Activated gamma-delta T cell treated with anti-CD3 and anti-CD28 coated beads, Interleukin-2, amount 50 U/mL, for 16 hours (primary cell): ENCODE measurements around the gene GPR132.
"Not testable (repeated sequence)": the region's sequence is repeated elsewhere in the genome, so short reads cannot be mapped to it uniquely, and the experiment has no call there.

Source experiments
- DNase-seq: peaks from one replicate; pipeline ENCODE4 v3.0.0-alpha.2; 2020; ENCODE audit warnings: low read depth

Gene GPR132

DNA sequence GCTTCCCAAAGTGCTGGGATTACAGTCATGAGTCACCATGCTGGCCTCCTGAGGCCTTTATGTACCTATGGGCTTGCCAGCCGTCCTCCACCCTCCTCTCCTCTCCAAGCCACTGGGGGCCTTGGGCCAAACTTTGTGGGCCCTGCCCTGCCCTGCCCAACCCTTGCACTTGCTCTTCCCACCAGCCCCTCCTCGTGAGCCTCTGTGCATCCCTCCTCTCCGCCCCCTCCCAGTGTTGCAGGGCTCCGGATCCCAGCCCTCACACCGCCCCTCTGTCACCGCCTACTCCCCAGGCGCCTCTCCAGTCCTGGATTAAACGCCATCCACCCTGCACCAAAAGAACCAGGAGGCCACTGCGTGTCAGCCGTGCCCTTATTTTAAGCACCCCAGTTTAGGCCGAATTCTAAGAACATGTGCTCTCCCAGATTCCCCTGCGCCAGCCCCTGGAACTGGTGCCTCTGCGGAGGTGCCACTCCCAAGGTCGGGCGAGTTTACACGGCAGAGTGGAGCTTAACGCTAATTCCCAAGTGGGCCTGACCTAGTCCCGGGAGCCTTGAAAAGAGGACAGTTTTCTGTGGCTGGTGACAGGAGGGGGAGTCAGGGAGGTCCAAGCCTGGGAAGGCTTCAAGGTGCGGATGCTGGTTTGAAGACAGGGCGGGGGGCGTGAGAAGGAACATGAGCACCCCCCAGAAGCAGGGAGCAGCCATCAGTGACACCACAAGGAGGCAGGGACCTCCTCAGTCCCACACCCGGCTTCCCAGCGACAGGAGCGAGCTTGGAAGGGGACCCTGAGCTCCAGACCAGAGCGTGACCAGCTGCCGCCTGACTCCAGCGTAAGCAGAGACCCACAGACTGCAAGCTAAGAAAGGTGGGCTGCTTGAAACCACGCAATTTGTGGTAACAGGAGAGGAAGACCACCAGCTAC, 23.1 kb downstream of the GPR132 start:
- no peak for DNase-seq

- DNase-seq = no peak
These were observed 25.6 kb downstream of the GPR132 start for GRCh38 chr14:105039458-105040205.

- DNase-seq = not testable (repeated sequence)
These were observed 29.6 kb downstream of the GPR132 start for GRCh38 chr14:105035616-105036015.

GRCh38 chr14:105034315-105035039, 30.8 kb downstream of the GPR132 start:
- no peak for DNase-seq

GRCh38 chr14:105033412-105033900, 31.8 kb downstream of the GPR132 start:
- not testable (repeated sequence) for DNase-seq

- DNase-seq = not testable (repeated sequence)
These were observed 32.8 kb downstream of the GPR132 start for GRCh38 chr14:105032451-105032901.

DNA sequence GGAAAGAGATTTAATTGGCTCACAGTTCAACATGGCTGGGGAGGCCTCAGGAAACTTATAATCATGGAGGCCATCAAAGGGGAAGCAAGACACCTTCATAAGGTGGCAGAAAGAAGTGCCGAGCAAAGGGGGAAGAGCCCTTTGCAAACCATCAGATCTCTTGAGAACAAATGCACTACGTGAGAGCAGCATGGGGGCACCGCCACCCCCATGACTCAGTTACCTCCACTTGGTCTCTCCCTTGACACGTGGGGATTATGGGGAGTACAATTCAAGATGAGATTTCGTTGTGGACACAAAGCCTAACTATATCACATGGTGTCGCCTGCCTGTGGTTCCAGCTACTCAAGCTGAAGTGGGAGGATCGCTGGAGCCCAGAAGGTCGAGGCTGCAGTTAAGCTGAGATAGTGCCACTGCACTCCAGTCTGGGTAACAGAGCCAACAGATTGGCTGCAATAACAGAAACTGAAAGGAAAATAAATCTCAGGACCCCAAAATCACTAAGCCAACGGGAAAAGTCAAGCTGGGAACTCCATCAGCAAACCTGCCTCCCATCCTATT, 34.3 kb downstream of the GPR132 start:
- no peak for DNase-seq

GRCh38 chr14:105030194-105030593, 35.0 kb downstream of the GPR132 start:
- no peak for DNase-seq

DNA sequence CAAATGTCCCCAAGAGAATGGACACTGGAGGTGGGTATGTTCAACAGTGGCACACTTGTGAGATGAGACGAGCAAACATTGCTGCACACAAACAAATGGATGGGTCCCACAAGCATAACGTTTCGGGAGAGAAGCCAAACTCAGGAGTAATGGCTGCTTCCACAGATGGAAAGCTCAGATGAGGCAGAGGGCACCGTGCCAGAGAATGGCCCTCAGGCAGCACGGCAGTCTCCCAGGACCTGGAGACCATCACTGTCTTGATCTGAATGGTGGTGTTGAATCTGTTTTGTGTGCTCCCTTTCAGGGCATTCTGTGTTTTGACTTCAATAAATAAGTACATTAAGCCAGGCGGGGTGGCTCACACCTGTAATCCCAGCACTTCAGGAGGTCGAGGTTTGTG, 35.8 kb downstream of the GPR132 start:
- no peak for DNase-seq

DNA sequence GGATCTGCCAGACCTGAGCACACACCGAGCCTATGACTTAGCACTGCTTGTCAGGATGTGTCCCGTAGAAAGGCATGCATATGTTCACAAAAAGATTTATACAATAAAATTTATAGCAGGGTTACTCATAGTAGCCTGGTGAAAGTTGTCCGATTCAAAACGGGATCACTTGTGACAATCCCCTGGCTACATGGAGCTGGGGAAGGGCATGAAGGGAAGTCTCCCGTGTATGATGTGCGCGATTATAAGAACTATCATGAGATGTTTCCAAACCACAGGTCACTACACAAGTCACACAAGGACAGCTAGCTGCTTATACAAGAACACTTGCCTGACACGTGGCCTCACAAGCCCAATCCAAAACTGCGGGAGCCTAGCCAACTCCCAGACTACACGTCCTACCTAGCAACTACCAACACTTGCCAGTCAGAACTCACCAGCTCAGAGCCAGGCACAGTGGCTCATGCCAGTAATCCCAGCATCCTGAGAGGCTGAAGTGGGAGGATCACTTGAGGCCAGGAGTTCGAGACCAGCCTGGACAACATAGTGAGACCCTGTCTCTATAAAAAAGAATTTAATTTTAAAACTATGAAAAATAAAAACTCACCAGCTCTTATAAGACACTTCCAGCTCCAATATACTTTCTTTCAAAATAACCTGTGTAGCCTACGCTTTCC, 36.8 kb downstream of the GPR132 start:
- DNase-seq = no peak

GRCh38 chr14:105027718-105028117, 37.5 kb downstream of the GPR132 start:
- DNase-seq = not testable (repeated sequence)

DNA sequence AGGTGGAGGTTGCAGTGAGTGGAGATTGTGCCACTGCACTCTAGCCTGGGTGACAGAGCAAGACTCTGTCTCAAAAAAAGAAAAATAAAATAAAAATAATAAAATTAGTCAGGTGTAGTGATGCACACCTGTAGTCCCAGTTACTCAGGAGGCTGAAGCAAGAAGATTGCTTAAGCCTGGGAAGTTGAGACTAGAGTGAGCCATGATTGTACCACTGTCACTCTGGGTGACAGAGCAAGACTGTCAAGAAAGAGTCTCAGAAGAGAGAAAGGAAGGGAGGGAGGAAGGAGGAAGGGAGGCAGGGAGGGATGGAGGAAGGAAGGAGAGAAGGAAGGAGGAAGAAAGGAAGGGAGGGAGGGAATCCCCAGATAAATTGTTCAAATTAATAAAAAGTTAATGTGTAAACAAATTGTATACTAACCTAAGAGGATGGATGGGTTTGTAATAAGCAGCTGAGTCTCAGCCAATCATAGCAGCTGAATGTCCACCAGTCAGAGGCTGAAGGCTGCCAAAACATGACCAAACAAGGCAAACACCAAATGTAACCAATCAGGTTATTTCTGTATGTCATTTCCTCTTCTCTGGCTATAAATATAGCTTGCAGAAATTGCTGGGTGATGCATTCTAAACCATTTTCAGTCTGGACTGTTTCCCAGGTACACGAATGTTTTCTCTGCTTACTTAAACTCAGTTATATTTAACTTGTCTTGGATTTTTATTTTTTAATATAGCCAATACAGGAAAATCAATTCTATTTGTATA, 38.2 kb downstream of the GPR132 start:
- no peak for DNase-seq

- DNase-seq = no peak
These were observed 39.0 kb downstream of the GPR132 start for GRCh38 chr14:105026033-105026785.

DNA sequence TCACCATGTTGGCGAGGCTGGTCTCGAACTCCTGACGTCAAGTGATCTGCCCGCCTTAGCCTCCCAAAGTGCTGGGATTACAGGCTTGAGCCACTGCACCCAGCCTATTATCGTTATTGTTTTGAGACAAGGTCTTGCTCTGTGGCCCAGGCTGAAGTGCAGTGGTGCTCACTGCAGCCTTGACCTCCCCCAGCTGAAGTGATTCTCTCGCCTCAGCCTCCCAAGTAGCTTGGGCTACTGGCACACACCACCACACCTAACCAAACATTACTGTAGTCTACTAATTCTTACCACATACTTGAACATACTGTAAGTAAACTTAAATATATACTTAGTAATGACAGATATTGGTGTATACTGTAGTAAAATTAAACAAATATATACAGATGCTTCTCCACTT, 39.8 kb downstream of the GPR132 start:
- no peak for DNase-seq

DNA sequence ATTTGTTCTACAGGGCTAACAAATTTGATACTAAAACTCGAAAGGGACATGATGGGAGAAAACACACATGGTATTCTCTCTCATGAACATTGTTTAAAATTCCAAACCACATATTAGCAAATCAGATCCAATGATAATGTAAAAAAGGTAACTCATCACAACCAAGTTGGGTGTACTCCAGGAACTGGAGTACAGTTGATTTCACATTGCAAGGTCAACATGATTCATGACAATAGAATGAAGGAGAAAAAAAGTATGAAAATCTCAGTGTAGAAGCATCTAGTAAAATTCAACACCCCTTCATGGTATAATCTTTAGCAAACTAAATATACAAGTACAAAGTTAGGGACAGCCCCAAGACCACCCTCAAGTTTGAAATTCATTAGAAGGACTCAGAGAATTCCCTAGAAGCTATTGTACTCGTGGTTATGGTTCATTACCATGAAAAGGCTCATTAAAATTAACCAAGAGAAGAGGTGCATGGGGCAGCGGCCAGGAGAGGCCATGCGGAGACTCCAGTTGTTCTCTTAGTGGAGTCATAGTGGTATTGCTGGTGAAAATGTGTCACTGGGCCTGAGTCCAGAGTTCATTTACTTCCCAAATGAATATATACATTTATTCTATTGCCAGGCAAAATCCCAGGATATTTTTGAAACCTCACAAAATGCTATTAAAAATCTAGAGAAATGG, 41.3 kb downstream of the GPR132 start:
- DNase-seq = no peak

GRCh38 chr14:105023144-105023543, 42.1 kb downstream of the GPR132 start:
- no peak for DNase-seq

DNA sequence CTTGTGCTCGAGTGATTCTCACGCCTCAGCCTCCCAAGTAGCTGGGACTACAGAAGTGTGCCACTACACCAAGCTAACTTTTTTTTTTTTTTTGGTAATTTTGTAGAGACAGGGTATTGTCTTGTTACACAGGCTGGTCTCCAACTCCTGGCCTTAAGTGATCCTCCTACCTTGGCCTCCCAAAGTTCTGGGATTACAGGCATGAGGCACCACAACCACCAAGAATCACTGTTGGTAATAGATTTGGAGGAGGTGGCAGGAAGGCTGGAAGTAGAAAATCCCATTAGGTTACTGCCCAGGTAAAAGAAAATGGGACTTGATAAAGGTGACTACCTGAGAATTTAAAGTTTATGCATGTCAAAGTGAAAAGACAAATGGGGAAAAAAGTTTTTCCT, 43.0 kb downstream of the GPR132 start:
- DNase-seq = no peak

DNA sequence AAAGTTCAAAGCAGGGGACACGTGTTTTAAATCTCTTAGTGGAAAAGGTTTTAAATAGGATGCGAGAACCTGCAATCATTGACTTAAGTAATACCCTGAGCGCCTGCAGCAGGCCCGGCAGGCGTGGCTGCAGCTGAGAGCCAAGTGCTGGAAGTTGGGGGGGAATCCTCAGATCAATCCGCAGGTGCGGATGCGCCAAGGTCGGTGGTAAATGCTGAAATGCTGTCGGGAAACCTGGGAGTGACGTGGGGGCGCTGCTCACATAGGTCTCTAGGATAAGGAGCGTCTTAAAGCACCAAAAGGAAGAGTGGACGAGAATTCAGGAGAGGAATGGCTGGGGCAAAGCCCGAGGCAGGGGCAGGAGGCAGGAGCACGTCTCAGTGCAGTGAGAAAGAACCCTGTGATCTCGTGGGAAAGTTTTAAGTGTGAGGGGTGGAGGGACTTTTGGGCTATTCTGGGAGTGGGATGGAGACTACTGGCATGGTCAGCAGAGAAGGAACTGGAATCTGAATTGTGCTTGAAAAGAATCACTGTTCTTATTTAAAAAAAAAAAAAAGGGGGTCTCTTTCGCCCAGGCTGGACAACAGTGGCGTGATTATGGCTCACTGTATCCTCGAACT, 43.5 kb downstream of the GPR132 start:
- DNase-seq = no peak
